Activated B cell treated with CpG ODN at 0.5 μM for 24 hours (primary cell): ENCODE measurements around the gene NEGR1. TPM values are rescaled to one million over a fixed set of nuclear protein-coding genes. Genes with fewer than 3 reads are reported as not detected.

Experiments
- ATAC-seq: fragments of 200-7000 bp; cut with Tn5 transposase; one replicate; pipeline ENCODE4 v1.10.0; 2021; ENCODE audit warnings: low read depth, mild to moderate bottlenecking, moderate library complexity
- CTCF ChIA-PET: fragments of 350-600 bp; sonication (Branson Sonifier 250); formaldehyde crosslinking; loops from one replicate; lab custom pipeline; 2021; ENCODE audit warnings: antibody characterized with exemption; lab: Charles Lee
- POLR2A ChIA-PET: fragments of 350-600 bp; sonication (Branson Sonifier 250); formaldehyde crosslinking; loops from one replicate; lab custom pipeline; 2021; ENCODE audit warnings: antibody characterized with exemption; lab: Charles Lee
- DNase-seq: peaks from one replicate; pipeline ENCODE4 v3.0.0; 2022
- H3K27ac Mint-ChIP-seq: one replicate; pipeline ENCODE4 v1.8.0; 2020; ENCODE audit warnings: mixed read lengths
- H3K27me3 Mint-ChIP-seq: one replicate; pipeline ENCODE4 v1.8.0; 2021; ENCODE audit warnings: mixed read lengths
- H3K36me3 Mint-ChIP-seq: one replicate; pipeline ENCODE4 v1.8.0; 2021; ENCODE audit warnings: low read depth, mixed read lengths
- H3K4me1 Mint-ChIP-seq: one replicate; pipeline ENCODE4 v1.8.0; 2021; ENCODE audit warnings: mixed read lengths
- H3K4me3 Mint-ChIP-seq: one replicate; pipeline ENCODE4 v1.8.0; 2020; ENCODE audit warnings: mild to moderate bottlenecking, mixed read lengths
- H3K9me3 Mint-ChIP-seq: one replicate; pipeline ENCODE4 v1.8.0; 2020; ENCODE audit warnings: mixed read lengths
- intact Hi-C: fragments of 100-400 bp; cut with micrococcal nuclease; formaldehyde crosslinking; loops from one replicate; pipeline ENCODE4 v1.15.1; 2024
- total RNA-seq: library from RNA; stranded (reverse); gene quantifications from 2 replicates; pipeline ENCODE4 v1.2.3, GENCODE V29; 2022
- TF ChIP-seq, protein P1 (sequence below): fragments of 200-600 bp; IDR thresholded peaks from one replicate; pipeline ENCODE4 v1.8.0; 2022; ENCODE audit warnings: antibody characterized with exemption, mild to moderate bottlenecking

The NEGR1 gene
- total RNA-seq, 1 donor from 2014 or later = not detected

DNA sequence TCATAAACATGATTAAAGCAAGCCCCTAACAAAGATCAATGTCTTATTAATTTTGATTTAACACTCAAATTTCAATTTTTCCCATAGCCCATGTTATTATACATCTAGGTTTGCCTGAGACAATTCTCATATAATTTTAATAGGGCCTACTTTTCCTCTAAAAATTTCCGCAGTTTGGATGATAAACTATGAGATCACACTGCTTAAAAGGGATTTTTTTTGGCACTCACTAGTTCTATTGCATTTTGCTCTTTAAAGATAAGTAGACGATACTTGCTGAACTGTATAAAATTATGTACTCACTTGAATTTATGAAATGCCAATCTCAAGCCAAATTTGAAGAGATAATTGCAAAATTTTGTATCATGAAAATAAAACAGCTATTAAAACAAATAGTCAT is 721.1 kb downstream of the NEGR1 start:
- ATAC-seq = no peak
- CTCF ChIA-PET = no interaction called here
- POLR2A ChIA-PET = no interaction called here
- no peaks in the 10 kb centered on the region for H3K27me3 Mint-ChIP-seq
- intact Hi-C loops = no loop called here
- no peaks in the 10 kb centered on the region for H3K36me3 Mint-ChIP-seq
- H3K4me1 Mint-ChIP-seq = no peaks in the 10 kb centered on the region
- no peak overlapping the region for H3K27ac Mint-ChIP-seq
- no peaks in the 10 kb centered on the region for H3K9me3 Mint-ChIP-seq
- no peak overlapping the region for H3K4me3 Mint-ChIP-seq
- DNase-seq = no peak
- TF ChIP-seq, protein P1, sequence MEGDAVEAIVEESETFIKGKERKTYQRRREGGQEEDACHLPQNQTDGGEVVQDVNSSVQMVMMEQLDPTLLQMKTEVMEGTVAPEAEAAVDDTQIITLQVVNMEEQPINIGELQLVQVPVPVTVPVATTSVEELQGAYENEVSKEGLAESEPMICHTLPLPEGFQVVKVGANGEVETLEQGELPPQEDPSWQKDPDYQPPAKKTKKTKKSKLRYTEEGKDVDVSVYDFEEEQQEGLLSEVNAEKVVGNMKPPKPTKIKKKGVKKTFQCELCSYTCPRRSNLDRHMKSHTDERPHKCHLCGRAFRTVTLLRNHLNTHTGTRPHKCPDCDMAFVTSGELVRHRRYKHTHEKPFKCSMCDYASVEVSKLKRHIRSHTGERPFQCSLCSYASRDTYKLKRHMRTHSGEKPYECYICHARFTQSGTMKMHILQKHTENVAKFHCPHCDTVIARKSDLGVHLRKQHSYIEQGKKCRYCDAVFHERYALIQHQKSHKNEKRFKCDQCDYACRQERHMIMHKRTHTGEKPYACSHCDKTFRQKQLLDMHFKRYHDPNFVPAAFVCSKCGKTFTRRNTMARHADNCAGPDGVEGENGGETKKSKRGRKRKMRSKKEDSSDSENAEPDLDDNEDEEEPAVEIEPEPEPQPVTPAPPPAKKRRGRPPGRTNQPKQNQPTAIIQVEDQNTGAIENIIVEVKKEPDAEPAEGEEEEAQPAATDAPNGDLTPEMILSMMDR = no peak

DNA sequence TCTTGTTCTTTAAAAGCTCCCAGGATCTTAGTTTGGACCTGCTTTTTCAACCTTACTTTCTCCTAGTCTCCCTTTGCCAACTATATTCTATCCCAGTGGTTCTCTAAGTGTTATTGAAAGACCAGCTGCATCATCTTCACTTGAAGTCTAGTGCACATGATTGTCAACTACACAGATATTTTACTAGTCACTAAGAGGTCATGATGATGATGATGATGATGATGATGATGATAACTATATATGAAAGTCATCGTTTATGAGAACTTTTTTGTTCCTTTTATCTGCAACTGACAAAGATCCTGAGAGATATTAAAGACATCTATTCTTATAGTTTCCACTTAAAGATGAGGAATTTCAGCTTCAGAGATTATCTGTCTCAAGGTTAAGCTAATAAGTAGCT is 722.5 kb downstream of the NEGR1 start:
- intact Hi-C loops = no loop called here
- ATAC-seq (no peak), DNase-seq (no peak)
- TF ChIP-seq, protein P1 = no peak
- Mint-ChIP-seq H3K36me3 (no peaks in the 10 kb centered on the region), H3K4me1 (no peaks in the 10 kb centered on the region), H3K27ac (no peak overlapping the region), H3K27me3 (no peaks in the 10 kb centered on the region), H3K9me3 (no peaks in the 10 kb centered on the region), H3K4me3 (no peak overlapping the region)
- CTCF ChIA-PET = no interaction called here
- POLR2A ChIA-PET = no interaction called here

DNA sequence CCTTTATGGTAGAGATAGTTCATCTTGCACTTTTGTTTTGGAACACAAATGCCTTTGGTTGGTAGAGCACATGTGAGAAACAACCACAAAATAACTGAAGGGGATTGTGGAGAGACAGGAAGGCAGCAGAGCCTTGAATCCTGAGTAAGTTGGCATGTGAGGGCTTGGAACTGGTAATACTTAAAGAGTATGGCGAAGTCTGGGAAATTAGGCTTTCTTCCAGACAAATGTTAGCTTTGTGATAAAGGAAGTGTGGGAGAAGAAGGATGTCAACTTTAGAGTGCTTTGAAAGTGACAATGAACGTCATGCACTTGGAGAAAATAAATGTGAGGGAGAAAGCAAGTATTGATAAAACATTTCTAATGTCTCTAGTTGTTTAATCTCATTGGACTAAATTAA is 725.2 kb downstream of the NEGR1 start:
- intact Hi-C loops = no loop called here
- POLR2A ChIA-PET = no interaction called here
- ATAC-seq (no peak), DNase-seq (no peak)
- H3K4me1 Mint-ChIP-seq = no peaks in the 10 kb centered on the region
- TF ChIP-seq, protein P1 = no peak
- H3K36me3 Mint-ChIP-seq = no peaks in the 10 kb centered on the region
- H3K27ac Mint-ChIP-seq = no peak overlapping the region
- CTCF ChIA-PET = no interaction called here
- no peaks in the 10 kb centered on the region for H3K27me3 Mint-ChIP-seq
- H3K4me3 Mint-ChIP-seq = no peak overlapping the region
- no peaks in the 10 kb centered on the region for H3K9me3 Mint-ChIP-seq

DNA sequence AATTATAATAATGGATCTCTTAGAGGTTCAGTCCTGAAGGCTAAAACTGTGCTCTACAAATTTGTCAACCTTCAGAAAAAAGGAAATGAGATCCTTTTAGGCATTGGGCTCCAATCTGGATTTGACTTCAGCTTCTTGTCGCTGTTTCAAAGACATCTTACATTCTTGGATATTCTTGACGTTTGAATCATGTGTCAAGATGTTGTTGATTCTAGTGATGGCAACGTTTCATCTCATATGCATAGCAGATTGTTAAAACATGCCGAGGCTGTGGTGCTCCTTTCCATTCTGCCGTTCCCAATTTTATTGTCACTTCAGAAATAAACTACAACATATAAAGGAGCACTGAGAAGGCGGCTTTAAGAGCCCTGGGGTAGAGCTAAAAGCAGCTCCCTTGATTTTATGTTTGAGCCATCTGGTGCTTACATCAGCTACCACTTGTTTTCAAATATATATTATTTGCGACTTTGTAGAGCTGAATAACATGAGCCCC is 733.9 kb downstream of the NEGR1 start:
- CTCF ChIA-PET = no interaction called here
- Mint-ChIP-seq H3K9me3 (no peaks in the 10 kb centered on the region), H3K27ac (no peak overlapping the region), H3K27me3 (no peaks in the 10 kb centered on the region), H3K36me3 (no peaks in the 10 kb centered on the region), H3K4me1 (no peaks in the 10 kb centered on the region), H3K4me3 (no peak overlapping the region)
- TF ChIP-seq, protein P1 = no peak
- POLR2A ChIA-PET = no interaction called here
- intact Hi-C loops = no loop called here
- ATAC-seq (no peak), DNase-seq (no peak)

DNA sequence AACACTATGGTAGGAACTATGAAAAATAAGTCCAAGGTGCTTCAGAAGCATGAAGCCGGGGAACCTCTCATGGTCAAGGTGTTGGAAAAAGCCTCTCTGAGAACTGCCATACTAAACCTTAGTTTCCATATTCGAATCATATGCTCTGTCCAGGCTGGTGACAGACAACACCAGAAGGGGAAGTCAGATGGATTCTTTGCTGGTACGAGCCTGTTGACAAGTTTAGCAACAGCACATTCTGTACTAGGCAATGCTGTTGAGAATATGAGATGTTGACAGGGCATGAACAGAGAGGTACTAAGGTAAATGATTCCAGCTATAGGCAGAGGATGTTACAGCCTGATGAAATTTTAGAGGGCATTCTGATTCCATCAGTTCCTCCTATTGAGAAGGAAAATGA is 740.2 kb downstream of the NEGR1 start:
- H3K9me3 Mint-ChIP-seq = no peaks in the 10 kb centered on the region
- TF ChIP-seq, protein P1 = no peak
- no peaks in the 10 kb centered on the region for H3K27me3 Mint-ChIP-seq
- ChIA-PET CTCF (no interaction called here), POLR2A (no interaction called here)
- no peak overlapping the region for H3K27ac Mint-ChIP-seq
- DNase-seq (no peak), ATAC-seq (no peak)
- H3K36me3 Mint-ChIP-seq = no peaks in the 10 kb centered on the region
- H3K4me1 Mint-ChIP-seq = no peaks in the 10 kb centered on the region
- H3K4me3 Mint-ChIP-seq = no peak overlapping the region
- intact Hi-C loops = no loop called here
